ENCODE results near the gene DPP6.

The DPP6 gene

DNA sequence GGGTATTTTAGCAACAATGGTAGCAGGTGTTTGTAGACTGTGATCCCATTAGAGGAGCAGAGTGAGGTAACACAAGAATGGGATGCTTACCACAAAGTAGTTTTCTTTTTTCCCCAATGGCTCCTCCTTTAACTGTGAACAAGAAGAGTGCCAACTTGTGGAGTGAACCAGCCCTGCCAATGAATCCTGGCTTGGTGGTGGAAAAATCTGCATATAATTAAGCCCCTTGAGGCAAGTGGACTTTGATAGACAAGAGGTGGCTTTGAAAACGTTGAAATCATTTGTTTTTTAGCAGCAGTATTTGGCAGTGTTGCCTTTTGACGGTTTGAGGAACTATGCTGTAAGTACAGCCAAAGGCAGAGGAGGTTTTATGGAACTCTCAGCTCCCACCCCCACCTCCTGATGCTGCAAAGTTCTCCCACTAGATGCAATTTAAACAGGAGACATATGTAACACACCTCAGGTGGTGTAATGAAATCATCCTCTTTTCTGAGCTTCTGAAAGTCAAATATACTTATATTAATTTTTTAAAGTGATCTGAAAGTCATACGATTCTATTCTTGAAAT lies 295.6 kb downstream of the DPP6 start:
- no peak for DNase-seq

DNA sequence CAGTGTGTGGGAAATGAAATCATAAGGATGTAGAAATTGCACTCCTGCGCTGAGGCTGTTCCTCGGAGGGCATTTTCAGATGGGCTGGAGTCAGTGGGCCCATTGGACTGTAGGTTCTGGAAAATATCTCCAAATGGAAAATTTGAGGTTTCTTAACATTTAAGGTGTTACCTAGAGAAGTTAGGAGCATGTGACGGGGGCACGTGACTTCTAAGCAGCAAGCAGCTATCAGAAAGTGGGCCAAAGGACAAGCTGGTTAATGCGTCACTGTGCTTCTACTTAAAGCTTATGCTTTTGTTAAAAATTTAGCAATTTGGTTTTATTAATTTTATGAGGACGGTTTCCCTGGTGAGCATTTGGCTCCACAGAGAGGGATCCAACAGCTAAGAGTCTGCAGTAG lies 298.7 kb downstream of the DPP6 start:
- DNase-seq: no peak

DNA sequence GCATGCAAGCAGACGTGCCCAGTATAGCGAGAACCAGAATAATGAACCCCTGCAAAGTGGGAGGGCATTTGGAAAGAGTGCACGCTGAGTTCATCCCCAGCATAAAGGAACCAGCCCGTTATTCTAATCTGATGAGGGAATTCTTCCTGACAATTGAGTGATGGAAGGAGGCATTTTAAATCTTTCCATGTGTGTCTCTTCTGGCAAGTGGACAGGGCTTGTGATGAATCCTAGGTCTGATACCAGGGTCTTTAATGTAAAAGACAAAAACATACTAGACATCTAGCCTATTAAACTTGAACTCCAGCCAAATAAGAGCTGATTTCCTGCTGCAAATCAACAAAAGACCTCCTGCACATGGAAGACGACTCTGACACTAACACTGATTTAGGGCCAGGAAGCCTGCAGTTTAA lies 301.2 kb downstream of the DPP6 start:
- no peak for DNase-seq

DNA sequence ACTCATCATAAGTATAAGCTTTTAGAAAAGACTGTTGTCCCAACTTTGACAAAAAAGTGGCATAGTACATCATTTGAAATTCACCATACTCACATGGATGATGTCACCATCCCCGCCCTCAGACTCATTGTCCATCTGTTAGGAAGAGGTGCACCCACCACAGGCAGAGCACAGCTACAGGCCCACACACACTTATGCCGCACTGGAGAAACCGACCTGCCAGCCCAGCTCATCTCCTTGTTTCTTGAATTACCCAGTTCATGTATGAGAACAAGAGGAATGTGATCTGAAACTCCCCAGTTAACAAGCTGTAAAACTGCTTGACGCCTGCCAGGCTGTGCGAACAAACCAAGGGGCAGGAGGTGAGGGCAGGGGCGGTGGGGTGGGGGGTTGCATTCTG lies 312.0 kb downstream of the DPP6 start:
- DNase-seq: no peak

DNA sequence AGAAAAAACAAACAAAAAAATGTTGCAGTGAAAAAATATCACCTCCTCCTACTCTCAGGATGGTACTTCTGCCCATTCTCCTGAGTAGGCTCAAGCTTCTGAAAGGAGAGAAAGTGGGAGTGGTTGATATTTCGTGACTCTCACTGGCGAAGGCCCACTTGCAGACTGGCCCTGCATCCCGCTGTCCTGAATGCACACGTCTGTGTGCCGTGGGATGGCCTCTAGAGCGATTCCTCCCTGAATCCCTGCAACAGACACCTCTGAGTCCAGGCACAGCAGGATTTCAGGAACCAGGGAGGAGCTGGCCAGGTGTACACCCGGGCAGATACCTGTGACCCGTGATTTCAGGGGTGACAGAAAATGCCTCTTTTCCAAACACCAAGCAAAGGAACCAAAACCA lies 319.2 kb downstream of the DPP6 start:
- no peak for DNase-seq

DNA sequence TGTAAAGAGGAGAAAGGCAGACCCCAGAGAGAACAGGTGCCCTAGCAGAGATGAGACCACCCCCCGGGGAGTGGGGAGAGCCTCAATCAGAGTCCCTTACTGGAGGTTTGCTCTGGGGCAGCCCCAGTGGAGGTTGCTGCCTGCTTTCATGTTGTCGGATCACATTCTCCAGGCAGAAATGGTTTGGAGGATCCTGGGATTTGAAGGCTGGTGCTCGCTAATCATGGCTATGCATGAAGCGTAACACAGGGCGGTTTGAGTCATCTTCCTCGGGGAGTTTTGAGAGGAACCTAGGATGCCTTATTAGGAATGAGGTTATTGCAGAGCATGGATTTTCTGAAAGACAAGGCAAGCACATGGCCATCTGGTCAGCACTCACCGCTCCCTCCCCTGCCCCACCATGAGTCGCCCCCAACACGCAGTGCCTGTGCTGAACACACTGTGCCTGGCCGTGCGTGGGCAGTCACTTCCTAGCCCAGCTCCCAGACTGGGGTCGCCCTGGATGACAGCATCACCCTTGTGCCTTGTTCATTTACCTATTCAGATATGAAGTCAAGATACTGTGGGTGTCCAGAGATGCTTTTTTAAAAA lies 319.9 kb downstream of the DPP6 start:
- DNase-seq: no peak

DNA sequence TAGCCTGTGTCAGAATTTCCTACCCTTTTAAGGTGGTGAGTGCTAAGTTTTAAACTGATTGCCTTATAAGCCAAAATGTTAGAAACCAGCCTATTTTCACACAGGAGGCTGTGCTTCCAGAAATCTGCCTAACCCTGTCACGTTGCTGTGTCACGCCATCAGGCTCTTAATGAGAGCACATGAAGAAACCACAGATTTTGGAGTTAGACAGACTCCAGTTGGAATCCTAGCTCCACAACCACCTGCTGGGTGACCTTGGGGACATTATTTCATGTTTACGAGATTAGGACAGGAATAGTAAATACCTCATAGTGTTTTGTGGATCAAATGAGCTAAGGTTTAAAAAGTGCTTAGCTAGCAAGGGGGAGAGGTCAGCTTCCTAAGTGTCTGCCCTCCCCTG lies 321.8 kb downstream of the DPP6 start:
- no peak for DNase-seq

DNA sequence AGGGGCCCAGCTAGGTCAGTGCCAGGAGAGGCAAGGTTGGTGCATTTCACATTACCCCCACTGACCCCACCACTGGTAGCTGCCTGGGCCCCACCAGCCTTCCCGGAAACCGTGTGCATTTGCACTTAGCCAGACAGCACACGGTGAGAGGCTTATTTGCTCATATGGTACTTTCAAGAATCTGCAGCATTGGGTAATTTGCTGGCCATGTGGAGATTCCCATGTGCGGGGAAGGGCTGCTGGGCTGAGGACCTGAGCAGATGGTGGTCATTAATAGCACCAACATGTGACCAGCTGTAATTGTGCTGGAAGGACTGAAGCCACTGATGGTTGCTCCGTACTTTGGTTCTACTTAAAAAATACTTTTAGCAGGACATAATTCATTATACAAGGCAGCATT lies 323.8 kb downstream of the DPP6 start:
- no peak for DNase-seq

DNA sequence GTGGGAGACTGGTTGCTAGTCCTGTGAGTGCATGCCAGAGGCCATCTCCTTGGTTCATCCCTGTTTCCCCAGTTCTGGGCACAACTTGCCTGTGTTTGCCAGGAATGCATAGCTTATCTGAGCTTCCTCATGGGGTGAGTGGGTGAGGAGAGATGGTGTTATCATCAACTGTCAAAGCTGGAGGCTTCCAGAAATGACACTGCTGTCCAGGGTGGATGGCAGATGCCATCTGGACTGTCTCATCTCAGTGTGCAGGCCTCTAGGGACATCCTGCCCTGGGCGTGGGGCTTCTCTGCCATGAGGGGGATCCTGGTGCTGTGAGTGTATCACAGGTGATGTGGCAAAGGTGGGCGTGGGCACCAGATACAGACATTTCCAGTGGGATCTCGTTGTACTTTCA lies 328.6 kb downstream of the DPP6 start:
- DNase-seq: no peak

DNA sequence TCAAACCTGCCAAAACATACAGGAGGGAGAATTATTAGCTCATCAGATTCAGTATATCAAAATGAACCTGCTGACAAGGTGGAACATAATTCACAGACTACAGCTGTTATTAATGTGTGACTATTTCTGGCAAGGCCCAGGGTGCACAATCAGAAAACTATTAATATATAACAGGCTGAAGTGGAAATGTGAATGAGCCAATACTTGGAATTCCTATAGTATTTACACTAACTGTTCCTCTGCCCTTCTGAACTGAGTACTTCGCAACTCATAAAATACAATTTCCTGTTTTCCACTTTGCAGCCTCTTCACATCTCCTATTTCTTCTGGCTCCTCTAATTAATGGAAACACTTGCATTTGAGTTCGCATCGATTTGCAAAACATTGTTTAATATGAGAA lies 330.8 kb downstream of the DPP6 start:
- DNase-seq: no peak

DNA sequence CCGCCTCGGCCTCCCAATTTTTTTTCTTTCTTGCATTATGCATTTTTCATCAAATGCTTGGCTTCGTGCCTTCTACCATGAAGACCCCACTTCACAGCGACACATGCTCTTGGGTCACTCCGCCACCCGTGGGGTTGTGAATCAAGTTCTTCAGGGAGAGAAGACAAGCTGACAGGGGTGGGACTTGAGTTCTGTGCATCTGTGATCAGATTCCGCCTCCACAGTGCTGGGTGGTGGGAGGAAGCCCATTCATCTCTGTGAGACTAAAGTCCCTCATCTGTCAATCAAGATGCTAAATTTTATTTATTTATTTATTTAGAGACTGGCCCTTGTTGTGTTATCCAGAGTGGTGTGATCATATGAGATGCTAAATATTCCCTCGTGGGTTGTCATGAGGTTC lies 333.0 kb downstream of the DPP6 start:
- DNase-seq: no peak

DNA sequence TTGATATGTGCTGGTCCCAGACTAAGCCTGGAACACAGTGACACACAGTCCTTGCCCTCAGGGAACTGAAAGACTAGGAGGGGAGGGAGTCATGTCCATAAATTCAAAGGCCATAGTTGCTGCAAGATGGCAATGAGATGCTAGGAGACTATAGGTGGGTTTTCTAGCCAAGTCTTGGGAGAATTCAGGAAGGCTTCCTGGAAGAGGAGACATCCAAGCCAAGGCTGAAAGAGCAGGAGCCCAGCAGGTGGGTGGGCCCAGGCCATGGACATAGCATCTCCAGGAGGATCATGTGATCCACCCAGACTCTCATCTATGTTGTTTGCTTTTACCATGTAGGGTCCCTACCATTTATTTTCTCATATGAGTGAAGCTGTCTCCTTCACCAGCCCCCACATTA lies 335.1 kb downstream of the DPP6 start:
- no peak for DNase-seq

DNA sequence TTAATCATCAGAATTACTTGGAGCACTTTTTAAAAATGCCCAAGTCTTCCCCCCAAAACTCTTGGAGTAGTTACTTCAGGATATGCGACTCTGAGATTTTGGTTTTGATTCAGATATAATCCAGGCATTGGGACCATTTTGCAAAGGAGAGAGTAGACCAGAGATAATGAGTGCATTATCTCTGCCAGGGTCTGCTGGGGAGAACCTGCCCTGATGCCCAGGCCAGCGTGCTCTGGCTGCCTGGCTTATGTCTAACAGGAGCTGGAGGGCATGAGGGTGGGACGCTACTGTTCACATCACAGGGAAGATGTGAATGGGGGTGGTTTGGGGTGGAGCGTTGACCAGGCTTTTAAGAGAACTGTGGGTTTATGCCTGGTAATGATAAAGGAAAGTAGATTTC lies 336.2 kb downstream of the DPP6 start:
- no peak for DNase-seq

DNA sequence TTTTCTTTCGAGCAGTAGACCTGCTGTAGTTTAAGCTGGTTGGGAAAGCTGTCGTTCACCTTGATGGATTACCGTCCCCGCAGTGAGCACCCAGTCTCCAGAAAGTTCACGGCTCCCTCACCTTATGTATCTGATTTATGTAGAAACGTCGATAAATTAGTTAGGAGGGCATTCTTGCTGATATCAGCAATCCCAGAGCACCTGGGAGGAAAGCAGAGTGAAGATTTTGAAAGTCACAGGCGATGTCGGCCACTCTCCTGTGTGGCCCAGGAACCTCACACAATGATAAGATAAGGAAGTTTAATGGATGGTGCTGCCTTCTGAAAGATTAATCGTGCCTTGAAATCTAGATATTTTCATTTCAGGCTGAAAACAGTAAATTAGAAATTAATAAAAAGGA lies 336.8 kb downstream of the DPP6 start:
- DNase-seq: no peak

DNA sequence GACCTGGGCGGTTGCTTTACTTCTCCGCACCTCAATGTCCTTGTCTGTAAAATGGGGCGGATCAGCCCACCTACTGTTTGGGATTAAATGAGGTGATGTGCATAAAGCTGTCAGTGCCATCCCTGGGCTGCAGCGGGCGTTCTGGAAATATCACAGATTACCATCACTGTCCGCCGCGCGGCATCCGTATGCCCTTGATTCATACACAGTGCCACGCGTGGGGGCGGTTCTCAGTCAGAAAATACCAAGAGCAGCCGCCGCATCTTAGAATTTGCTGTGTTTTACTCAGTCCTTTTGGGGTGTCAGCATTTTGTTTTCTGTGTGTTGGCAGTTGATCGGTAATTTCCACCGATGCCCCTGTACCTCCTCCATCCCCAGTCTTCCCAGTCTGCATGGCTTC lies 338.8 kb downstream of the DPP6 start:
- DNase-seq: no peak

DNA sequence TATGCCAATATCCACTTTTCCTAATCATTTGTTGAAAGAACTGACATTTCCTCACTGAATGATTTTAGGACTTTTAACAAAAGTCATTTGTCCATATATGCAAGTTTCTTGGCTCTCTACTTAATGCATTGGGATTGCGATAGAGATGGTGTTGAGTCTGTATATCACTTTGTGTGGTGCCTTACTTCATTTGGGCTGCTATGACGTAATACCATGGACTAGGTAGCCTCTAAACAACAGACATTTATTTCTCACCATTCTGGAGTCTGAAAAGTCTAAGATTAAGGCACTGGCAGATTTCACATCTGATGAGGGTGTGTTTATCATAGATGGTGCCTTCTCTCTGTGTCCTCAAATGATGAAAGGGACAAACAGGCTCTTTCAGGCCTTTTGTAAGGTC lies 342.6 kb downstream of the DPP6 start:
- DNase-seq: no peak

DNA sequence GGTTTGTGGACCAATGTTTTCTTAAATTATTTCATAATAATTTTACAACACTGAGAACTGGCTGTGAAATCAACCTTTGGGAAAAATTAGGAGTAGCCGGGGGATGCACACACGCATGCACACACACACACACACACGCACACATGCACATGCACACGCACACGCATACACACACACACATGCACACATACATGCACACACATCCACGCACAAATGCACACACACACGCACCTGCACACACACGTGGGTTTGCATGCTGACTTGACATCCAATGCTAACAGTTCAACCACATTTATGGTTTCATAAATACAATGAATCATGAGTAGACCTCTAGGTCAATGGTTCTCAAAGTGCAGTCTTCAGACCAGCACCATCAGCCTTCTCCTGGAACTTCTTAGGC lies 354.1 kb downstream of the DPP6 start:
- DNase-seq: no peak

DNA sequence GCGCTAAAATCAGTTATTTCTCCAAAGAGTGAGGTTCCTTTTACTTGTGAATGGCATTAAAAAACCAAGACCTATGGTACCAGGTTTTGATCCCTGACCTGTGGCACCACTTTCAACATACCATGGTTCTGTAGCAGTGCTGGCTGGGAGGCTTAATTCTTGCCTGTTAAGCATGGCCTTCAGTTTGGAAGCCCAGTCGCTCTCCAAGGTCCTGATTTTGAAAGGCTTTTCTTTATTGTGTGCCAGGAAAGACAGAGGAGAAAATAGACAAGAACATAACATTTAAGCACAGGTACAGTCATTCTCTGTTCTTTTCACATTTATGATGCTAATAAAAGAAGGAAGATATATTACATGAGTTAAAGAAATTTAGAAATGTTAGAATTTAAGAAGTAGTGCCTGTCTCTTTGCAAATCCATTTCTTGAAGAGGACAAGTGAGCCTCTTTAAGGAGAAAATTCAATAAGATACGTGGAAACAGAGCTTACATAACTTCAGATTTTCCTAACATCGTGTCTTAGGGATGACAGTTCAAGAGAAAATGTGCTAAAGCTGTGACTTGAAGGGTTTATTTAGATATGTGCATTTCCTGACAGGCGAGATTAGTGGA lies 357.6 kb downstream of the DPP6 start:
- DNase-seq: peak; percentile 20

DNA sequence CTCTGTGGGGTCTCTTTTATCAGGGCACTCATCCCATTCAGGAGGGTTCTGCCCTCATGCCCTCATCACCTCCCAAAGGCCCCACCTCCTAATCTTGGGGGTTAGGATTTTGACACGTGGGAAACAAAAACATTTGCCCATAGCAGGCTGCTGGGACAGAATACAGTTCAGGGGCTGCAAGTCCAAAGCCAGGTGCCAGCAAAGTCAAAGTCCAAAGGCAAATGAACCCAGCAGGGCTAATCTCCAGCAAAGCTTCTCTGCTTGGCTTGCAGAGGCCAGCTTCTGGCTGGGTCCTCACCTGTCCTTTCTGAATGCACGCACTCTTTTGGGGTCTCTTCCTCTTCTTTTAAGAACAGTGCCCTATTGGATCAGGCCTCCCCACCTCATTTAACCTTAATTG lies 359.9 kb downstream of the DPP6 start:
- DNase-seq: no peak

DNA sequence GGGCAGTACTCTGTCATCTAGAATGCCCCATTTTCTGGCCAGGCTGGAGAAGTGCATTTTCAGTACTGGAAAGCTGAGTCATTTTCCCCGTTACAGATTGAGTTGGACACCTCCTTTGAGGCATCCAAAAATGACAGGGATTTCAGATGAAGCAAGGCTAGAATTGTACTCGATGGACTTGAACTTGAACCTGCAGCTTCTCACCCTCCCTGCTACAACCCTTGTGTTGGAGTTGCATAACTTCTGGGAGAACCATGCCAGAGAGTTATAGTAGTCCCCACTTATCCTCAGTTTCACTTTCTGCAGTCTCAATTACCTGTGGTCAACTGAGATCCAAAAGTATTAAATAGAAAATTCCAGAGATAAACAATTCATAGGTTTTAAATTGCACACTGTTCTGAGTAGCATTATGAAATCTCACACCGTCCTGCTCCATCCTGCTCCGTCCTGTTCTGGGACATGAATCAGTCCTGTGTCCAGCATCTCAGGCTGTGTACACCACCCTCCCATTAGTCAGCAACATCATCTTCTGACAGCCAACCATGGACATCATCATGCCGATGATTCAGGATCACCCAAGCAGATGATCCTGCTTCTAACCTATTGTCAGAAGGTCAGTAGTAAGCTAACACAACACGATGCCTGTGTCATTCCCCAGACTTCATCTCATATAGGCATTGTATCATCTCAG lies 363.7 kb downstream of the DPP6 start:
- DNase-seq: no peak

DNA sequence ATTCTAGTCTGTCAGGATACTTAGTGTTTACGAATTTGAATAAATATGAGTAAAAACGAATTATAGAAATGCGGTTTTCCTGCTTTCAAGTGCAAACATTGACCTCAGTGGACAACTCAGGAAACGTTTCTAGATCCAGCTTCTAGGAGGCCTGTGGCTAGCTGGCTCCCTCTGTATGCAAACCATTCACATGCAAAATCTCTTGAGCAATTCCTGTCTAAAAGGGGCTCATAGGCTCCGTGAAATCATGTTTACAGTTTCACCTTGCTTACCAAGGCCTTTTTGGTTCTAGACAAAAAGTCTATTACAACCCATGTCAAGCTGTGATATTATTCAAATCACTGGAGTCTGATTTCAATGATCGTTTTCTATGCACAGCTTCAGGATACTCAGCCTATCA lies 364.5 kb downstream of the DPP6 start:
- no peak for DNase-seq

DNA sequence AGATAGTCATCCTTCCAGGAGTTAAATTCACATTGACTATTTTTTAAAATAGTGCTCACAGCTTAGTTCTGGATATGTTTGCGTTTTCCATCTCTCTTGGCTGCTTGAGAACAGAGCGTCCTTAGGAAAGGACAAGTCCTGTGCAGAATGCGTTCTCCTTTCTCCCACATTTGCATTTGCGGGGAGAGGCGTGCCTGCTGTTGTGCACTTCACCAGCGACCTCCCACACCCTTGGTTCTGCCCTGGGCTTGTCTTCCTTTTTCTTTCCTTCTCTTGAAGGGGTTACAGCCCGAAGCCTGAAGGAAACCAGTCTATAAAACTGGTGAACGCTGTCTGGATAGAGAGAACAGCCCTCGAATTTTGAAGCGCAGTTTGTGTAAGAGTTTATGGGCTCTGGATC lies 367.1 kb downstream of the DPP6 start:
- DNase-seq: no peak

DNA sequence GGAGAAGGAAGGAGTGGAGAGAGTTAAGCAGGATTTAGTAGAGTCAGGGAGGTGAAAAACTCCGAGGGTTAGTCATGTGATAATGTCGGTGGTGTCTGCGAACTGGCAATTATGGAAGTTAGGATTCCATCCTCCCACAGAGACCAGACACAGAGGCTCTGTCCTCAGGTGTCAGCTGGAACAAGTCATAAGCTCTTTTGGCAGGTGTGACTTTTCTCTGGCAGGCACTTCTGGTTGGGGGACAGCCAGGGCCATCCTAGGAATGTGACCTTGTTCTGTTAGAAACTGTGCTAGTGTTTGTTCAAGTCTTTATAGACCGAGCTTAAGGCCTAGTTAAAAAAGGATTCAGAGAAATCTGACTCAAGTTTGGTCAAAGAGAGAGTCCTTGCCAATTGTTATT lies 371.0 kb downstream of the DPP6 start:
- no peak for DNase-seq

DNA sequence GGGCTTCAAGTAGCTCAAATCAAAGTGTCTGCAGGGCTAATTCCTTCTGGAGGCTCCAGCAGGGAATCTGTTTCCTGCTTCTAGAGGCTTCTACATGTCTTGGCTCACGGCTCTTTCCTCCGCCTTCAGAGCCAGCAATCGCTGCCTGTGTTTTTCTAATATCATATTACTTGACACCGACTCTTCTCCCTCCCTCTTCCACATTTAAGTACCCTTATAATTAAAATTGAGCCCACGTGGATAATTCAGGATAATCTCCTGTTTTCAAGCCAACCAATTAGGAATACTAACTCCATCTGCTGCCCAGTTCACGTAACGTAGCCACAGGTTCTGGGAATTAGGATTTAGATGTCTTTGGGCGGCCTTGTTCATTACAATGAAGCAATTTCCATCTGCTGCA lies 372.2 kb downstream of the DPP6 start:
- DNase-seq: no peak

DNA sequence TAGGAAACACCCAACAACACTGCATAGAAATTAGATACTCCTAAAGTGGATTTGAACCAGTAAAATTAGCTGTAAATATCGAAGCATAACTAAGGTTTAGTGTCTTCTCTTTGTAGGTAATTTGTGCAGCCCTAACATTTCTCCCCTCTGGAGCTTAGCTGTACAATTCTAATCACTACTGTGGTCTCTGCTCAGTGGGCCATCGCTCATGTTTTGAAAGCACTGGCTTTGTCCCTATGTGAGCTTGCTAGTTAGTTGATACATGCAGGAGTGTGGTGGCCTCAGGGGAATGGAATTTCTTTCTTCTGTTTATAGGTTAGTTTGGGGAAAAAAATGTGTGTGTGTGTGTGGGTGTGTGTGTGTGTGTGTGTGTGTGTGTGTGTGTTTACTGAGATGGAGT lies 373.1 kb downstream of the DPP6 start:
- no peak for DNase-seq

Measured in NCI-H1048 (cell line).